Testis (tissue), 3 donors: ENCODE data around the gene STEAP2. TPM values are rescaled to one million over a fixed set of nuclear protein-coding genes. Genes with fewer than 3 reads are reported as not detected.

Experiments used
- DNase-seq: peaks from one replicate; pipeline ENCODE4 v3.0.0-alpha.2; 2019
- H3K27ac ChIP-seq, 2 donors: fragments of 200-600 bp; sonication (generic); one replicate each; pipeline ENCODE4 v1.5.1; 2019
- H3K27me3 ChIP-seq: fragments of 200-600 bp; sonication (generic); one replicate; pipeline ENCODE4 v1.5.1; 2019
- H3K36me3 ChIP-seq: fragments of 200-600 bp; sonication (generic); one replicate; pipeline ENCODE4 v1.5.1; 2017; ENCODE audit warnings: low read depth; ENCODE audit errors: missing control alignments
- H3K4me1 ChIP-seq: fragments of 200-600 bp; sonication (generic); one replicate; pipeline ENCODE4 v1.5.1; 2019
- H3K4me3 ChIP-seq, 2 donors: fragments of 200-600 bp; sonication (generic); one replicate each; pipeline ENCODE4 v1.5.1; 2017 to 2019
- H3K9me3 ChIP-seq: fragments of 200-600 bp; sonication (generic); one replicate; pipeline ENCODE4 v1.5.1; 2017
- CTCF ChIP-seq, 3 experiments: fragments of 450-650 bp in 2 of 3; fragments of 200-600 bp in 1 of 3; sonication (generic) in 1 of 3; IDR thresholded peaks; one replicate each; pipeline ENCODE4 v1.5.1; 2016 to 2019; ENCODE audit warnings: antibody characterized with exemption in 3 of 3, mild to moderate bottlenecking in 2 of 3, moderate library complexity in 1 of 3
- POLR2A ChIP-seq: fragments of 450-650 bp; IDR thresholded peaks from one replicate; pipeline ENCODE4 v1.6.1; 2017; ENCODE audit warnings: antibody characterized with exemption, mild to moderate bottlenecking, moderate library complexity
- WGBS, 2 donors: methylation state at CpG; one replicate each; pipeline ENCODE4 v1.1.5; 2018; 5-methylcytosine and 5-hydroxymethylcytosine counted together
- intact Hi-C: fragments of 100-400 bp; cut with DNase I; formaldehyde crosslinking; loops from one replicate; pipeline ENCODE4 v1.15.1; 2023; ENCODE audit warnings: low total_unique reads
- polyA plus RNA-seq: library from polyadenylated mRNA; stranded (reverse); fragments of 350-450 nt; fragmentation: Illumina TruSeq; extraction: RNeasy Lipid Tissue Mini Kit (QIAGEN cat#74804); gene quantifications from one replicate; pipeline ENCODE4 v1.2.3, GENCODE V29; 2014; ENCODE audit warnings: low read depth, low replicate concordance; ENCODE audit not compliant: insufficient read depth
- small RNA-seq, 2 donors: library from RNA; depleted of rRNA; stranded (forward); fragments of <200 nt; gene quantifications; one replicate each; pipeline ENCODE3, GENCODE V24; 2016
- total RNA-seq, 2 donors: library from RNA; depleted of rRNA; stranded (reverse); fragments of >200 nt; gene quantifications; one replicate each; pipeline ENCODE4 v1.2.3, GENCODE V29; 2016

STEAP2 gene
- total and polyA plus RNA-seq, 3 donors from 2014 or later = 1.8 to 4.5 (median 4.3) TPM

- no peaks in the 10 kb centered on the region for H3K36me3 ChIP-seq
- no peak for TF ChIP-seq CTCF (IDR thresholded peaks at IDR 0.05)
- TF ChIP-seq POLR2A = no peak
- no peak overlapping the region for H3K27ac ChIP-seq
- 49 to 59% methylated on average over 5 of the region's 5 CpGs for WGBS, 2 donors
- no peaks in the 10 kb centered on the region for H3K27me3 ChIP-seq
- no peaks in the 10 kb centered on the region for H3K9me3 ChIP-seq
- intact Hi-C loops = no loop called here
- H3K4me3 ChIP-seq = no peak overlapping the region
- no peaks in the 10 kb centered on the region for H3K4me1 ChIP-seq
- no peak for DNase-seq
Measured at GRCh38 chr7:90276033-90276728, 64.6 kb downstream of the STEAP2 start.

Small RNA genes lying within 50 kb of the gene (small RNA-seq; reads per million reads assigned to genes)
- 0 reads per million in 2 donors for gene RF00019

Other genes with a start within 250 kb of the STEAP2 start
- gene STEAP1, start 57.3 kb upstream of the STEAP2 start, total RNA-seq = 1 to 10 TPM; 6.4 to 7.3 TPM
- gene STEAP1, start 57.3 kb upstream of the STEAP2 start, polyA plus RNA-seq = 6.4 TPM
- 10 to 100 TPM in 1 of 2 donors, 1 to 10 TPM in 1; 8.7 to 18.0 TPM for gene CFAP69, start 33.4 kb downstream of the STEAP2 start, total RNA-seq
- gene CFAP69, start 33.4 kb downstream of the STEAP2 start, polyA plus RNA-seq = 9.0 TPM
- gene FAM237B, start 109.6 kb downstream of the STEAP2 start, total RNA-seq = not detected
- 0.17 TPM for gene FAM237B, start 109.6 kb downstream of the STEAP2 start, polyA plus RNA-seq
- gene GTPBP10, start 135.0 kb downstream of the STEAP2 start, total RNA-seq = 10 to 100 TPM; 14.6 to 16.6 TPM
- 25.6 TPM for gene GTPBP10, start 135.0 kb downstream of the STEAP2 start, polyA plus RNA-seq
- 10 to 100 TPM; 31.8 to 33.9 TPM for gene CLDN12, start 191.7 kb downstream of the STEAP2 start, total RNA-seq
- 40.5 TPM for gene CLDN12, start 191.7 kb downstream of the STEAP2 start, polyA plus RNA-seq